K562 (cell line): ENCODE measurements around the gene CRADD. TPM values are rescaled to one million over a fixed set of nuclear protein-coding genes. Genes with fewer than 3 reads are reported as not detected.

Experiments used
- ATAC-seq: fragments of 200-7000 bp; cut with Tn5 transposase; 3 replicates; pipeline ENCODE4 v1.9.1; 2020; ENCODE audit warnings: moderate library complexity
- BruUV-seq: library from RNA; stranded (reverse); fragments of 400-500 nt; replicated peaks from 2 replicates; lab custom pipeline; 2021; lab: Mats Ljungman, UMichigan
- CTCF ChIA-PET: fragments of 300-600 bp; formaldehyde crosslinking; extraction: SDS; loops from one replicate; lab custom pipeline; 2021; ENCODE audit warnings: low intra/inter-chr PET ratio; lab: Yijun Ruan, JAX
- POLR2A ChIA-PET: fragments of 300-600, 350-650 bp; sonication (Branson Sonifier 250); formaldehyde crosslinking; extraction: SDS; loops from one replicate; lab custom pipeline; 2021; ENCODE audit warnings: antibody characterized with exemption, inconsistent platforms; lab: Yijun Ruan, JAX
- DNase-seq, 4 experiments: peaks; one replicate each; pipeline versions ENCODE4 v3.0.0 to v3.0.0-alpha.2; 2011 to 2018; ENCODE audit warnings: low spot score in 3 of 4, mixed read lengths in 3 of 4; ENCODE audit errors: extremely low read depth in 1 of 4
- FAIRE-seq: peaks from 2 replicates; lab custom pipeline; 2011; peaks lifted over from hg19 to GRCh38; lab: Jason Lieb, UNC
- H2AFZ ChIP-seq: 2 replicates; pipeline ENCODE4 v1.6.0; 2011; ENCODE audit warnings: low read depth, low read length, control low read depth, inconsistent platforms
- H3K27ac ChIP-seq: fragments of 200-600 bp; 3 replicates; pipeline ENCODE4 v1.8.0; 2011; ENCODE audit warnings: low read depth, mild to moderate bottlenecking, control low read depth, inconsistent platforms, low read length, moderate library complexity, mixed read lengths; ENCODE audit errors: extremely low read depth
- H3K27me3 ChIP-seq, 2 experiments: fragments of 300-600 bp in 1 of 2; 2 replicates in 1 of 2; 3 replicates in 1 of 2; pipeline versions ENCODE4 v1.6.0 to v1.8.0; 2011; ENCODE audit warnings: inconsistent platforms in 2 of 2, low read length in 2 of 2, mild to moderate bottlenecking in 1 of 2, mixed read lengths in 1 of 2, moderate library complexity in 1 of 2; ENCODE audit not compliant: control insufficient read depth in 2 of 2, insufficient read depth in 2 of 2
- H3K36me3 ChIP-seq: fragments of 300-600 bp; 3 replicates; pipeline ENCODE4 v1.8.0; 2011; ENCODE audit warnings: mild to moderate bottlenecking, low read length, inconsistent platforms; ENCODE audit not compliant: control insufficient read depth, insufficient read depth
- H3K4me1 ChIP-seq, 2 experiments: fragments of 200-600 bp in 1 of 2; replicated peaks in 1 of 2; 2 replicates in 1 of 2; 3 replicates in 1 of 2; pipeline versions ENCODE4 v1.5.1 to v1.8.0; 2011; ENCODE audit warnings: inconsistent platforms in 2 of 2, low read length in 2 of 2, mild to moderate bottlenecking in 1 of 2, mixed read lengths in 1 of 2, moderate library complexity in 1 of 2; ENCODE audit not compliant: control insufficient read depth in 2 of 2, insufficient read depth in 2 of 2
- H3K4me2 ChIP-seq: 2 replicates; pipeline ENCODE4 v1.6.1; 2011; ENCODE audit warnings: low read length, control low read depth, inconsistent platforms, mixed read lengths; ENCODE audit not compliant: insufficient read depth
- H3K4me3 ChIP-seq: fragments of 200-600 bp; sonication (generic), shearing (Covaris generic); 2 replicates; pipeline ENCODE4 v1.5.1; 2016; ENCODE audit warnings: control low read depth, inconsistent platforms
- H3K79me2 ChIP-seq: fragments of 200-600 bp; 3 replicates; pipeline ENCODE4 v1.8.0; 2011; ENCODE audit warnings: low read length, inconsistent platforms; ENCODE audit not compliant: control insufficient read depth, insufficient read depth
- H3K9ac ChIP-seq, 2 experiments: 2 replicates each; pipeline versions ENCODE4 v1.6.0 to v1.6.1; 2011; ENCODE audit warnings: low read depth in 2 of 2, low read length in 2 of 2, control low read depth in 1 of 2, inconsistent platforms in 1 of 2, mild to moderate bottlenecking in 1 of 2, mixed read lengths in 1 of 2; ENCODE audit not compliant: insufficient read depth in 1 of 2
- H3K9me1 ChIP-seq: one replicate; pipeline ENCODE4 v1.6.0; 2011; ENCODE audit warnings: inconsistent platforms, mild to moderate bottlenecking, low read length, moderate library complexity; ENCODE audit not compliant: control insufficient read depth, insufficient read depth
- H3K9me3 ChIP-seq: replicated peaks from 2 replicates; pipeline ENCODE4 v1.5.1; 2011; ENCODE audit warnings: low read depth, low read length, inconsistent platforms; ENCODE audit not compliant: control insufficient read depth, insufficient read depth
- H4K20me1 ChIP-seq: replicated peaks from 2 replicates; pipeline ENCODE4 v1.6.1; 2011; ENCODE audit warnings: low read length, inconsistent platforms, mixed read lengths; ENCODE audit not compliant: control insufficient read depth, insufficient read depth
- MEF2D ChIP-seq: conservative IDR thresholded peaks from 2 replicates; pipeline ENCODE4 v1.6.1; 2016; ENCODE audit warnings: low read depth, missing genetic modification characterization, missing compliant biosample characterization
- MIER1 ChIP-seq: fragments of 450-650 bp; IDR thresholded peaks from 2 replicates; pipeline ENCODE4 v1.6.1; 2016; ENCODE audit warnings: antibody characterized with exemption, mild to moderate bottlenecking, low read depth
- RBM34 ChIP-seq: fragments of 200-400 bp; formaldehyde crosslinking; IDR thresholded peaks from 2 replicates; pipeline ENCODE4 v1.6.1; 2018; ENCODE audit warnings: low read length, borderline replicate concordance; ENCODE audit not compliant: insufficient read depth
- RCOR1 ChIP-seq, 2 experiments: IDR thresholded peaks; 2 replicates each; pipeline ENCODE4 v1.6.1; 2012; ENCODE audit warnings: low read depth in 2 of 2, low read length in 2 of 2, borderline replicate concordance in 1 of 2, improper control_type of control experiment in 1 of 2
- SIX5 ChIP-seq, 2 experiments: IDR thresholded peaks; 2 replicates each; pipeline ENCODE4 v1.6.1; 2011; ENCODE audit warnings: low read length in 2 of 2, borderline replicate concordance in 1 of 2, low read depth in 1 of 2, mild to moderate bottlenecking in 1 of 2, moderate library complexity in 1 of 2; ENCODE audit not compliant: insufficient read depth in 1 of 2
- SMARCB1 ChIP-seq: IDR thresholded peaks from 2 replicates; pipeline ENCODE4 v1.6.1; 2011; ENCODE audit warnings: improper control_type of control experiment, low read depth; ENCODE audit not compliant: insufficient read length
- ZNF121 ChIP-seq: sonication (generic); formaldehyde crosslinking; conservative IDR thresholded peaks from 2 replicates; pipeline ENCODE4 v1.8.0; 2022; ENCODE audit warnings: missing genetic modification reagents
- ZNF695 ChIP-seq: fragments of 450-650 bp; formaldehyde crosslinking; IDR thresholded peaks from 2 replicates; pipeline ENCODE4 v1.4.0; 2020; ENCODE audit warnings: mild to moderate bottlenecking, moderate library complexity
- WGBS: fragments of 100-300 bp; shearing (Covaris generic); methylation state at CpG from one replicate; pipeline ENCODE4 v1.1.6; 2016; ENCODE audit warnings: low coverage, mixed read lengths; ENCODE audit not compliant: insufficient coverage; ENCODE audit errors: missing lambda C conversion rate; 5-methylcytosine and 5-hydroxymethylcytosine counted together
- in situ Hi-C: fragments of 300-500 bp; cut with MboI; formaldehyde crosslinking; loops from 4 replicates; pipeline ENCODE4 v1.15.0; 2018; ENCODE audit warnings: inconsistent platforms, mixed read lengths
- intact Hi-C: fragments of 100-400 bp; cut with micrococcal nuclease; formaldehyde crosslinking; loops from 2 replicates; pipeline ENCODE4 v1.14.2; 2022
- polyA plus RNA-seq, 8 experiments: library from polyadenylated mRNA; depleted of rRNA in 4 of 8; stranded (reverse) in 5 of 8; unstranded in 3 of 8; fragments of >200 nt; fragmentation: Nextera tagmentation in 2 of 8; fragmentation: Illumina TruSeq in 1 of 8; extraction: Ambion mirVana in 2 of 8; extraction: Trizol in 1 of 8; gene quantifications; 2 replicates each; pipeline versions ENCODE4 v1.2.1 to v1.2.3, GENCODE V29; 2011 to 2014; ENCODE audit warnings: inconsistent platforms in 1 of 8, missing spikeins in 1 of 8
- total RNA-seq, 7 experiments: library from RNA; depleted of rRNA in 6 of 7; stranded (reverse); fragments of >200 nt in 6 of 7; fragmentation: Illumina TruSeq in 2 of 7; extraction: Trizol in 2 of 7; gene quantifications; 2 replicates each; pipeline versions ENCODE4 v1.2.1 to v1.2.3, GENCODE V29; 2011 to 2021; ENCODE audit warnings: low replicate concordance in 1 of 7
- TF ChIP-seq, protein P1 (sequence below): sonication (generic); formaldehyde crosslinking; IDR thresholded peaks from 2 replicates; pipeline ENCODE4 v1.8.1; 2023; ENCODE audit warnings: mild to moderate bottlenecking, missing genetic modification reagents
- TF ChIP-seq, protein P2 (sequence below): fragments of 450-650 bp; IDR thresholded peaks from 2 replicates; pipeline ENCODE4 v1.6.1; 2016
- TF ChIP-seq, protein P3 (sequence below): fragments of 250-450 bp; sonication (Bioruptor Pico); IDR thresholded peaks from 2 replicates; pipeline ENCODE4 v1.4.0; 2020; ENCODE audit warnings: mild to moderate bottlenecking, moderate library complexity
- TF ChIP-seq, protein P4 (sequence below): fragments of 450-650 bp; conservative IDR thresholded peaks from 2 replicates; pipeline ENCODE4 v1.6.1; 2016; ENCODE audit warnings: missing genetic modification characterization, low read depth, mild to moderate bottlenecking, control low read depth, missing compliant biosample characterization
- TF ChIP-seq, protein P5 (sequence below): fragments of 250-450 bp; sonication (Bioruptor Pico); IDR thresholded peaks from 2 replicates; pipeline ENCODE4 v1.5.0; 2021; ENCODE audit warnings: mild to moderate bottlenecking, moderate library complexity

CRADD gene
- total and polyA plus RNA-seq, 9 of the 15 experiments (the other 6 are each of a cell fraction or from before 2014, with no cell fraction given): 20.5 to 41.1 (median 25.9) TPM

DNA sequence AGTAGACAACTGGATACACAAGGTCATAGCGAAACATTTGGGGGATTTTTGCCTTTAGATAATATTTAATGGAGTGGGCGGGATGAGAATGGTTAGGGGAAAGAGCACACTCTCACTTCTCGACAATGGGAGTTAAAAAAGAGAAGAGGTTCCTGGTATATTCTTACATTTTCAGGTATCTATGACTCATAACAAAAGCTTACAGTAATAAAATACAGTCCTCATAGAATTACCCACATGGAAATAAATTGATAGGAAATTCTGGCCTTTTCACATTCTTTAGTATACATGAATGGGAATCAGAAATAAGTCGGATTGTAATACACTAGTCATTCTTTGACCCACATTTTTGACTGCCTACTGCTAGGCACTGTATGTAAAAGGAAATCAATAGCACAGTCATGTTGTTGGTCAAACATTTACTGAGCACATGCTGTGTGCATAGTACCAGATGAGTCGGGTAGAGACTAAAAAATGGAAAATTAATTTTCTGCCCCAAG lies 8.2 kb upstream of the CRADD start:
- Histone ChIP-seq H4K20me1 (no peaks in the 10 kb centered on the region), H3K4me3 (no peak overlapping the region), H3K9me1 (no peaks in the 10 kb centered on the region), H3K9me3 (peaks cover 9% of the 10 kb centered on the region), H3K4me2 (no peak overlapping the region), H3K27ac (no peak overlapping the region), H2AFZ (no peak overlapping the region), H3K4me1 (peaks cover 0 to 5% of the 10 kb centered on the region in 2 experiments; a peak in 2 of 5 replicates), H3K9ac (no peak overlapping the region), H3K27me3 (no peaks in the 10 kb centered on the region), H3K79me2 (no peaks in the 10 kb centered on the region), H3K36me3 (no peaks in the 10 kb centered on the region)
- BruUV-seq: no TSS peak
- CTCF ChIA-PET: no interaction called here
- DNase-seq (no peak), ATAC-seq (no peak), FAIRE-seq (no peak)
- POLR2A ChIA-PET: no interaction called here
- intact Hi-C loops: no loop called here
- WGBS: 59% methylated on average over 5 of the region's 5 CpGs
- in situ Hi-C loops: no loop called here
- TF ChIP-seq, protein P1, sequence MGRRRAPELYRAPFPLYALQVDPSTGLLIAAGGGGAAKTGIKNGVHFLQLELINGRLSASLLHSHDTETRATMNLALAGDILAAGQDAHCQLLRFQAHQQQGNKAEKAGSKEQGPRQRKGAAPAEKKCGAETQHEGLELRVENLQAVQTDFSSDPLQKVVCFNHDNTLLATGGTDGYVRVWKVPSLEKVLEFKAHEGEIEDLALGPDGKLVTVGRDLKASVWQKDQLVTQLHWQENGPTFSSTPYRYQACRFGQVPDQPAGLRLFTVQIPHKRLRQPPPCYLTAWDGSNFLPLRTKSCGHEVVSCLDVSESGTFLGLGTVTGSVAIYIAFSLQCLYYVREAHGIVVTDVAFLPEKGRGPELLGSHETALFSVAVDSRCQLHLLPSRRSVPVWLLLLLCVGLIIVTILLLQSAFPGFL (CRISPR knock-in tag): no peak
- TF ChIP-seq SIX5 (IDR thresholded peaks at IDR 0.05; ENCODE audit: borderline replicate concordance in 1 of 2, insufficient read depth in 1 of 2, low read depth in 1 of 2, low read length in 2 of 2) (no peak), MIER1 (no peak), ZNF121 (CRISPR knock-in tag) (no peak), RCOR1 (IDR thresholded peaks at IDR 0.05; ENCODE audit: borderline replicate concordance in 1 of 2, low read depth in 2 of 2, low read length in 2 of 2) (no peak), SMARCB1 (no peak), RBM34 (no peak), MEF2D (tag) (no peak), ZNF695 (CRISPR knock-in tag) (no peak)
- TF ChIP-seq, protein P2, sequence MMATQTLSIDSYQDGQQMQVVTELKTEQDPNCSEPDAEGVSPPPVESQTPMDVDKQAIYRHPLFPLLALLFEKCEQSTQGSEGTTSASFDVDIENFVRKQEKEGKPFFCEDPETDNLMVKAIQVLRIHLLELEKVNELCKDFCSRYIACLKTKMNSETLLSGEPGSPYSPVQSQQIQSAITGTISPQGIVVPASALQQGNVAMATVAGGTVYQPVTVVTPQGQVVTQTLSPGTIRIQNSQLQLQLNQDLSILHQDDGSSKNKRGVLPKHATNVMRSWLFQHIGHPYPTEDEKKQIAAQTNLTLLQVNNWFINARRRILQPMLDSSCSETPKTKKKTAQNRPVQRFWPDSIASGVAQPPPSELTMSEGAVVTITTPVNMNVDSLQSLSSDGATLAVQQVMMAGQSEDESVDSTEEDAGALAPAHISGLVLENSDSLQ: no peak
- TF ChIP-seq, protein P3, sequence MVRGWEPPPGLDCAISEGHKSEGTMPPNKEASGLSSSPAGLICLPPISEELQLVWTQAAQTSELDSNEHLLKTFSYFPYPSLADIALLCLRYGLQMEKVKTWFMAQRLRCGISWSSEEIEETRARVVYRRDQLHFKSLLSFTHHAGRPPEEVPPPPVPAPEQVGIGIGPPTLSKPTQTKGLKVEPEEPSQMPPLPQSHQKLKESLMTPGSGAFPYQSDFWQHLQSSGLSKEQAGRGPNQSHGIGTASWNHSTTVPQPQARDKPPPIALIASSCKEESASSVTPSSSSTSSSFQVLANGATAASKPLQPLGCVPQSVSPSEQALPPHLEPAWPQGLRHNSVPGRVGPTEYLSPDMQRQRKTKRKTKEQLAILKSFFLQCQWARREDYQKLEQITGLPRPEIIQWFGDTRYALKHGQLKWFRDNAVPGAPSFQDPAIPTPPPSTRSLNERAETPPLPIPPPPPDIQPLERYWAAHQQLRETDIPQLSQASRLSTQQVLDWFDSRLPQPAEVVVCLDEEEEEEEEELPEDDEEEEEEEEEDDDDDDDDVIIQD: no peak
- TF ChIP-seq, protein P4, sequence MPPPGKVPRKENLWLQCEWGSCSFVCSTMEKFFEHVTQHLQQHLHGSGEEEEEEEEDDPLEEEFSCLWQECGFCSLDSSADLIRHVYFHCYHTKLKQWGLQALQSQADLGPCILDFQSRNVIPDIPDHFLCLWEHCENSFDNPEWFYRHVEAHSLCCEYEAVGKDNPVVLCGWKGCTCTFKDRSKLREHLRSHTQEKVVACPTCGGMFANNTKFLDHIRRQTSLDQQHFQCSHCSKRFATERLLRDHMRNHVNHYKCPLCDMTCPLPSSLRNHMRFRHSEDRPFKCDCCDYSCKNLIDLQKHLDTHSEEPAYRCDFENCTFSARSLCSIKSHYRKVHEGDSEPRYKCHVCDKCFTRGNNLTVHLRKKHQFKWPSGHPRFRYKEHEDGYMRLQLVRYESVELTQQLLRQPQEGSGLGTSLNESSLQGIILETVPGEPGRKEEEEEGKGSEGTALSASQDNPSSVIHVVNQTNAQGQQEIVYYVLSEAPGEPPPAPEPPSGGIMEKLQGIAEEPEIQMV (tag): no peak
- TF ChIP-seq, protein P5, sequence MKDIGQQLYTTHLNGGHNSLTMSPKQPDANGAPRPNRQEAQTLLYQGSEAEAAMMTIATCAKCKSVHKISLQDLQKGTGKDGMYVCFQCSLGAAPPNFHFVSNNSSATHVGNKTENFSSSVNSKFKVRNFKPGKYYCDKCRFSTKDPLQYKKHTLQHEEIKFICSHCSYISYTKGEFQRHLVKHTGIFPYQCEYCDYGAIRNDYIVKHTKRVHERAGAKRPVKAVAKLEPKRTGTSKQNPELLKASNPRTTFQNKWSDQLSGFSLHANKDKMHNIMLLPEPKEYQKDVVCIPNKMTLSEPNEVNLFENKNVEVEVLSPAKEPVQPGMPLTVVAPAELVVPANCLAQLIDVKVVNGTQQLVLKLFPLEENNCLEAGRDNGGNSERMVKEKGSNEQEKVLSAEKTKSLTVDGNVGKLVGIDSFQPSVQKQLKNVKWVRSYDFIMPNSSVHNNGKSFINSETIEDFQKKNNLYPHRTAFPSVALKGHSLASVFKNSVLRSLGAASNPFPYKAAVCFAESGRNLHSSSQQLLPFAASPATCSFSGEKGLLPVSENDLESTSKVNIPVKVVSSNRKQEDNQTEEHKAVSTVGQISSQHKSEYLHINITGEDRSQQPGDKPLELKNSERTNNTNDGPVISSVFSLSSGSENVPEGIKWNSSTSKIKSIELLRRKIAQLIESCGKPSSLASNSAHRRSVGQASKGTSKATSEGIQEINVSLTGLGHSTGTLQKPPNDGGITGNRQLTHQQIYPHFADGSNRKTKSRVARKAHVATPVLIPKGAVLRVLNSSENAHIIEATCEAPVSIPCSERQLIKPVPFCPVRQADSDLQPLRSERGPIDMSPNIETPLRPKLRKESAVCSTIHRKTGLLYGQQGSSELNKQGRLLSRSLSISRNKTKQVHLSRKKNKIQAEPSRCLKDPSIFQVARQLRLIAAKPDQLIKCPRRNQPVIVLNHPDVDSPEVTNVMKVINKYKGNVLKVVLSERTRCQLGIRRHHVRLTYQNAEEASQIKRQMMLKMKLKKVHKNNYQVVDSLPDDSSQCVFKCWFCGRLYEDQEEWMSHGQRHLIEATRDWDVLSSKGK (CRISPR knock-in tag): no peak
